Calu3 (cell line): Measurements from ENCODE around the gene URB1. TPM values are rescaled to one million over a fixed set of nuclear protein-coding genes. Genes with fewer than 3 reads are reported as not detected.

Experiments used
- BruUV-seq: library from RNA; stranded (reverse); fragments of 400-500 nt; replicated peaks from 2 replicates; lab custom pipeline; 2021; lab: Mats Ljungman, UMichigan
- CTCF ChIA-PET: fragments of 300-600 bp; sonication (Branson Sonifier 250); formaldehyde crosslinking; loops from one replicate; lab custom pipeline; 2022; ENCODE audit warnings: antibody characterized with exemption; lab: Charles Lee
- DNase-seq: peaks from one replicate; pipeline ENCODE4 v3.0.0; 2022
- H3K27ac Mint-ChIP-seq: one replicate; pipeline ENCODE4 v1.8.0; 2022; ENCODE audit warnings: mixed read lengths; ENCODE audit not compliant: unreplicated experiment
- H3K27me3 Mint-ChIP-seq: one replicate; pipeline ENCODE4 v1.8.0; 2022; ENCODE audit warnings: mixed read lengths; ENCODE audit not compliant: unreplicated experiment
- H3K36me3 Mint-ChIP-seq: one replicate; pipeline ENCODE4 v1.8.0; 2022; ENCODE audit warnings: mild to moderate bottlenecking, moderate library complexity, mixed read lengths; ENCODE audit not compliant: insufficient read depth, unreplicated experiment
- H3K4me1 Mint-ChIP-seq: one replicate; pipeline ENCODE4 v1.8.0; 2022; ENCODE audit warnings: mild to moderate bottlenecking, low read depth, mixed read lengths; ENCODE audit not compliant: unreplicated experiment
- H3K4me3 Mint-ChIP-seq: one replicate; pipeline ENCODE4 v1.8.0; 2022; ENCODE audit warnings: mild to moderate bottlenecking, low read depth, moderate library complexity, mixed read lengths; ENCODE audit not compliant: unreplicated experiment
- H3K9me3 Mint-ChIP-seq: one replicate; pipeline ENCODE4 v1.8.0; 2022; ENCODE audit warnings: low read depth, mixed read lengths; ENCODE audit not compliant: unreplicated experiment
- intact Hi-C: fragments of 100-400 bp; cut with micrococcal nuclease; formaldehyde crosslinking; loops from one replicate; pipeline ENCODE4 v1.10.0; 2022; ENCODE audit not compliant: unreplicated experiment
- total RNA-seq: library from RNA; stranded (reverse); gene quantifications from 2 replicates; pipeline ENCODE4 v1.2.3, GENCODE V29; 2022
- TF ChIP-seq, protein P1 (sequence below): fragments of 200-600 bp; IDR thresholded peaks from one replicate; pipeline ENCODE4 v1.8.0; 2022; ENCODE audit warnings: antibody characterized with exemption; ENCODE audit not compliant: unreplicated experiment

URB1 gene
- total RNA-seq, 1 experiment from 2014 or later = 16.5 TPM

DNA sequence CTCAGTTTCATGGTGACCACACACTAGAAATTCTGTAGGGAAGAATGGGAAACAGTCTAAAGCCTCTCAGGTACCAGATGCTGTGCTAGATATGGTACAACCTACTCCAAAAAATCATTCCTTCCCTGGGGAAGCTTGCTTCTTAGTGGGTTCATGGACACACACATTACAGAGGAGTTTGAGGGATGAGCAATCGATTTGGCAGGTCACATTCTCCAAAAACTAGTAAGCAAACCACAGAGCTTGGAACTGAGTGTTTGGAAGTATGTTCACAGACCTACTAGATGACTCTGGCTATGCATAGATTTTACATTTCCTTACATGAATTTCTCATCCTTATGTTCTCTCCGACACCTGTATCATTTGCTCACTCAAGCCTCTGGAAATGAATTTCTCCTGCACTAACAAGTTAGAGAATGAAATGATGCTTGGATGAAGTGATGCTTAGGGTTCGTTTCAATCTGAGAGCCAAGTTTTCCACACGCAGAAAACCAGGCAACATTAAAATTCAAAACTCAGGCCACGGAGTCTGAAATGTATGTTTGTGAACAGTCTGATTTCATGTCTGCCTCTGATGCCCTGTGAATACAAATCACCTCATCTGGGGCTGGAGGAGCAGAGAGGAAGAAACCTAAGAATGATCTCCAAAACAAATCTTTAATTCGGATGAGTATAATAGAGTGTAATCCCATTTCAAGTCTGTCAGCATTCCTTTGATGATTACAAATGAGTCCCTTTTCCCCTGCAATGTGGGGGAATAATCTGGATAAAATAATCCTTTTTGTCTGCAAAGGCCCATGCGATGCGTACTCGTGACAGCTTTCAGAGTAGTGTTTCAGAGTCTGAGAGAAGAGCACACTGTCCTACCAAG, 30.7 kb upstream of the URB1 start:
- no peak overlapping the region for H3K4me3 Mint-ChIP-seq
- no TSS peak for BruUV-seq
- no peaks in the 10 kb centered on the region for H3K36me3 Mint-ChIP-seq
- H3K9me3 Mint-ChIP-seq = peaks cover 3% of the 10 kb centered on the region
- intact Hi-C loops = no loop called here
- CTCF ChIA-PET = no interaction called here
- TF ChIP-seq, protein P1, sequence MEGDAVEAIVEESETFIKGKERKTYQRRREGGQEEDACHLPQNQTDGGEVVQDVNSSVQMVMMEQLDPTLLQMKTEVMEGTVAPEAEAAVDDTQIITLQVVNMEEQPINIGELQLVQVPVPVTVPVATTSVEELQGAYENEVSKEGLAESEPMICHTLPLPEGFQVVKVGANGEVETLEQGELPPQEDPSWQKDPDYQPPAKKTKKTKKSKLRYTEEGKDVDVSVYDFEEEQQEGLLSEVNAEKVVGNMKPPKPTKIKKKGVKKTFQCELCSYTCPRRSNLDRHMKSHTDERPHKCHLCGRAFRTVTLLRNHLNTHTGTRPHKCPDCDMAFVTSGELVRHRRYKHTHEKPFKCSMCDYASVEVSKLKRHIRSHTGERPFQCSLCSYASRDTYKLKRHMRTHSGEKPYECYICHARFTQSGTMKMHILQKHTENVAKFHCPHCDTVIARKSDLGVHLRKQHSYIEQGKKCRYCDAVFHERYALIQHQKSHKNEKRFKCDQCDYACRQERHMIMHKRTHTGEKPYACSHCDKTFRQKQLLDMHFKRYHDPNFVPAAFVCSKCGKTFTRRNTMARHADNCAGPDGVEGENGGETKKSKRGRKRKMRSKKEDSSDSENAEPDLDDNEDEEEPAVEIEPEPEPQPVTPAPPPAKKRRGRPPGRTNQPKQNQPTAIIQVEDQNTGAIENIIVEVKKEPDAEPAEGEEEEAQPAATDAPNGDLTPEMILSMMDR = no peak
- H3K4me1 Mint-ChIP-seq = no peaks in the 10 kb centered on the region
- no peak overlapping the region for H3K27ac Mint-ChIP-seq
- DNase-seq = no peak
- peaks cover 13% of the 10 kb centered on the region for H3K27me3 Mint-ChIP-seq

DNA sequence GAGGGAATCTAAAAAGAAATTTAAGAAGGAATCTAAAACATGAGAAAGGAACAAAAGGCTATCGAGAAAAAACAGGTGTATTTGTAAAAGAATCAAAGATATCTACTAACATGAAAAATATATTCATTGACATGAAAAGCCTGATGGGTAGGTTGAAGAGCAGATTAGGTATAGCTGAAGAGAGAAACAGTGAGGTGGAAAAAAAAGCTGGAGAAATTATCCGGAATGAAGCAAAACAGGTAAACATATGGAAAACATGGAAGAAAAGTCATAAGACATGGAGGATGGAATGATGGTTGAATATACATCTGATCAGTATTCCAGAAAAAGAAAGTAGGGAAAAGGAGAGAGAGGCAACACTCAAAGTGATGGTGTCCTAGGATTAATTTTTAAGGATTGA, 29.3 kb upstream of the URB1 start:
- no TSS peak for BruUV-seq
- peaks cover 3% of the 10 kb centered on the region for H3K9me3 Mint-ChIP-seq
- H3K27me3 Mint-ChIP-seq = peaks cover 13% of the 10 kb centered on the region
- H3K4me3 Mint-ChIP-seq = no peak overlapping the region
- H3K36me3 Mint-ChIP-seq = no peaks in the 10 kb centered on the region
- H3K27ac Mint-ChIP-seq = no peak overlapping the region
- H3K4me1 Mint-ChIP-seq = no peaks in the 10 kb centered on the region
- DNase-seq = no peak
- intact Hi-C loops = no loop called here
- CTCF ChIA-PET = no interaction called here
- TF ChIP-seq, protein P1 = no peak

DNA sequence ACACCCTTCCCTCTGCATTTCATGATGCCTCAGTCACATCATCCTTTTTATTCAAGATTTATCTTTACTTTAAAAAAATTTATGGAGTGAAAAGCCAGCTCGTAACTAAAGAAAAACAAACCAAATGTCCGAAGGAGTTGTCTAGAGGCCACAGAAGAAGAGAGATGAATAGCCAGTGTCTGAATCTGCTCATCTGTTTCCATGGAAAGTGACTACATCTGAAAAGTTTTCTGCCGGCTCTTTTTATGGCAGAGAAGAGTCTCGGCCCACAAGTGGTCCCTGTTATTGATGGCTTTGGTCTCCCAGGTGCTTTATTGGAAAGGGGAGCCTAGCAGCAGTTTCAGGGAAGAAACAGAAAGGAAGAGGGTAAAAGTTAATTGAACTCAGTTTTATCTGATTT, 25.3 kb upstream of the URB1 start:
- H3K4me1 Mint-ChIP-seq = peaks cover 14% of the 10 kb centered on the region
- CTCF ChIA-PET = no interaction called here
- no peaks in the 10 kb centered on the region for H3K36me3 Mint-ChIP-seq
- intact Hi-C loops = no loop called here
- no peak for DNase-seq
- peaks cover 3% of the 10 kb centered on the region for H3K9me3 Mint-ChIP-seq
- TF ChIP-seq, protein P1 = no peak
- BruUV-seq = no TSS peak
- peaks cover 12% of the 10 kb centered on the region for H3K27me3 Mint-ChIP-seq
- H3K27ac Mint-ChIP-seq = no peak overlapping the region
- H3K4me3 Mint-ChIP-seq = no peak overlapping the region

DNA sequence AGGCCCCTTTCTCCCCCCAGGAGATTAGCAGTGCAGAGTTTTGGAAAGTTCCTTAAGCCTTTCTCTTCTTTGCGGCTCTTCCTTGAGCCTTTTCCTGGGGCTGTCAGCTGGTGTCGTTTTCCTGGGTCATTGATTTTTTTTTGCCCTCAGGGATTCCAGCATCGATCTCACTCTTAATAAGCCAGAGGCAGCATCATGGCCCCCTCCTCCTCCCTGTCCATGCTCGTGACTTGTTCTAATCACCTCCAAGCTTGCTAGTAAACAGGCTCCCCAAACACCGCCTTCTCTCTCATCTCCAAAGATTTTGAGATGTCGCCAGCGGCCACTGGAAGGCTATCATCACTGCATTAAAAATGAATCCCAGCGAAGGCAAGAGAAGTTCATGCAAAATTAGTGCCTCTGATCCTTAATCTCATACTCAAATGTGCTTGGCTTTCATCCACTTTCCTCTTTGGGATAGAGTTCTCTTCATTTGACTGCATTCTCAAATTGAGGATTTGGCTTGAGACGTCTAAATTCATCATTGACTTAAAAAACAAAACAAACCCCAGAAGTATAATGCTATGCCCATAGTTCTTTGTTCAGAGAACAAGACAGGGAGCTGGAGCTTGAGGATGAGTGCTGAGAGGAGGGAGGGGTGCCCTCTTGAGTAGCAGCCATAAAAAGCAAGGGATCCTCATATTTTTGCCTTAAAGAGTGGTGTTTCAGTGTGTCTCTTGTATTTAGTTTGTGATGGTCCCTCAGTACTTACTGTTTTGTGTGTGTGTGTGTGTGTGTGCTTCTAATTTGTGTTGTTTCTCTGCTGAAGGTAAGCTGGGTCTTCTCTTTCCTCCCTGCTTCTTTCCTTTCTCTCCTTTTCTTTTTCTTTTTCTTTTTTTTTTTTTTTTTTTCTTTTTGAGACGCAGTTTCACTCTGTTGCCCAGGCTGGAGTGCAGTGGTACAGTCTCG, 22.9 kb upstream of the URB1 start:
- no TSS peak for BruUV-seq
- intact Hi-C loops = loop anchor here (2.0 kb wide), 1 partner anchor 151 kb away; no protein-coding TSS in a partner anchor
- Mint-ChIP-seq H3K9me3 (no peaks in the 10 kb centered on the region), H3K27ac (no peak overlapping the region), H3K4me1 (peaks cover 14% of the 10 kb centered on the region), H3K27me3 (peaks cover 24% of the 10 kb centered on the region), H3K4me3 (no peak overlapping the region), H3K36me3 (peaks cover 10% of the 10 kb centered on the region)
- CTCF ChIA-PET = interaction anchor here (1.4 kb wide), 1 partner anchor 185 kb away, joined by 3 read pairs; no protein-coding TSS in a partner anchor
- no peak for DNase-seq
- TF ChIP-seq, protein P1 = no peak
